Measurements from ENCODE around the gene CCDC13.

CCDC13 gene

GRCh38 chr3:42732196-42732828 lies 40.7 kb downstream of the CCDC13 start:
- DNase-seq = no peak

GRCh38 chr3:42731476-42732195 lies 41.4 kb downstream of the CCDC13 start:
- DNase-seq = no peak

- no peak for DNase-seq
Observed at GRCh38 chr3:42730706-42731420, 42.2 kb downstream of the CCDC13 start.

GRCh38 chr3:42730294-42730693 lies 42.8 kb downstream of the CCDC13 start:
- no peak for DNase-seq

GRCh38 chr3:42729404-42730145 lies 43.5 kb downstream of the CCDC13 start:
- DNase-seq = no peak

- no peak for DNase-seq
Observed at GRCh38 chr3:42728668-42729364, 44.2 kb downstream of the CCDC13 start.

- DNase-seq = no peak
Observed at GRCh38 chr3:42728056-42728455, 45.0 kb downstream of the CCDC13 start.

- no peak for DNase-seq
Observed at GRCh38 chr3:42725454-42725853, 47.6 kb downstream of the CCDC13 start.

- DNase-seq = no peak
Observed at GRCh38 chr3:42723219-42723618, 49.8 kb downstream of the CCDC13 start.

All from amniotic stem cell (primary cell).